HG03064 (cell line): Measurements from ENCODE around the gene CELF5.
"Not testable (repeated sequence)": the region's sequence is repeated elsewhere in the genome, so short reads cannot be mapped to it uniquely, and the experiment has no call there.

Experiments
- ATAC-seq: cut with Tn5 transposase; IDR thresholded peaks from one replicate; pipeline ENCODE4 v1.9.1; 2021; ENCODE audit warnings: low read depth; ENCODE audit not compliant: unreplicated experiment

Gene CELF5

GRCh38 chr19:3206216-3206953 lies 18.1 kb upstream of the CELF5 start:
- ATAC-seq, result no peak

GRCh38 chr19:3207461-3208242 lies 16.8 kb upstream of the CELF5 start:
- ATAC-seq, result no peak

DNA sequence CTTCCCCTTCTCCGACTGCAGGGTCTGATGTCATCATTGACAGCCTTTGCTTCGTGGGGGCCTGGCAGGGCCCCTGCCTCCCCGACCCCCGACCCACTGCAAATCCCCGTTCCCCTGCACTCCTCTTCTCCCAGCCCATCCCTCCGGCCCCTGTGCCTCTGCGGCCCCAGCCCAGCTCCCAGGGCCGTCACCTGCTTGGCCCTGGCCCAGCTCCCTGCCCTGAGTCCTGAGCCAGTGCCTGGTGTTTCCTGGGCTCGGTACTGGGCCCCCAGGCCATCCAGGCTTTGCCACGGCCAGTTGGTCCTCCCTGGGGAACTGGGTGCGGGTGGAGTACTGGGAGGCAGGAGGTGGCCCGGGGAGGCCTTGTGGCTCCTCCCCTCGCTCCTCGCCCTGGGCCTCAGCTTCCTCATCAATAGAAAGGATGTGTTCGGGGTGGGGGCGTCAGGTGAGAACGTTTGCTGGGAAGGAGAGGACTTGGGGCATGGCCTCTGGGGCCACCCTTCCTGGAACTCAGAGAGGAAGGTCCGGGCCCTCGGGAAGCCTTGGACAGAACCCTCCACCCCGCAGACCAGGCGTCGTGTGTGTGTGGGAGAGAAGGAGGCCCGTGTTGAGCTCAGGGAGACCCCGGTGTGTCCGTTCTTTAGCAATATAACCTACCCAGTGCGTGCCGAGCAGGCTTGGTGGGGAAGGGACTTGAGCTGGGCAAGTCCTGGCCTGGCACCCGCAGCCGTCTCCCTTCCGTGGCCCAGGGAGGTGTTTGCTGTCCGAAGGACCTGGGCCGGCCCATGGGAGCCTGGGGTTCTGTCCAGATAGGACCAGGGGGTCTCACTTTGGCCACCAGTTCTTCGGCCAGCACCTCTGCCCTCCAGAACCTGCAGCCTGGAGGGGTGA lies 15.9 kb upstream of the CELF5 start:
- ATAC-seq, result no peak

DNA sequence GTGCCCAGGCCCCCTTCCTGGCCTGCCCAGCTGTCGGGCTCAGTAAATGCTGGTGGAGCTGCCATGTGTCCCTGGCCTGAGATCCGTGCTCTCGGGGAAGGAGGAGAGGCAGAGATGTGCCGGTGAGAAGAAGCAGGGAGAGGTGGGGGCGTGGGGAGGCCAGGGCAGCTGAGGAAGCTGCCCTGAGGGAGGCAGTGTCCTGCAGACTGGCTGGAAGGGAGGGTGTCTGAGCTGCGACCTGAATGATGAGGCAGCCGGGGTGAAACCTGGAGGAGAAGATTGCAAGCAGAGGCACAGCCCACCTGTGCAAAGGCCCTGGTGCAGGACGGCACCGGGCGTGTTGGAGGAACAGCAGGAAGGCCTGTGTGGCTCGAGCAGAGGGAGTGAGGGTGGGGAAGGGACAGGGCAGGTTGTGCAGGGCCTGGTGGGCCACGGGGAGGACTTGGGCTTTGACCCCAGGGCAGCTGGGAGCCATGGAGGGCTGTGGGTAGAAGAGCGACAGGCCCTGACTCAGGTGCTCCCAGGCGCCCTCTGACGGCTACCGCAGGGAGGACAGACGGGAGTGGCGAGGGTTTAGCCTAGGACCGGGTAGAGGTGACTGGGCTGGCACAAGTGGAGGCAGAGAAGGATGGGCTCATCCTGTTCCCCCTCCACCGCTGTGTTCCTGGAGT lies 14.0 kb upstream of the CELF5 start:
- ATAC-seq, result no peak

DNA sequence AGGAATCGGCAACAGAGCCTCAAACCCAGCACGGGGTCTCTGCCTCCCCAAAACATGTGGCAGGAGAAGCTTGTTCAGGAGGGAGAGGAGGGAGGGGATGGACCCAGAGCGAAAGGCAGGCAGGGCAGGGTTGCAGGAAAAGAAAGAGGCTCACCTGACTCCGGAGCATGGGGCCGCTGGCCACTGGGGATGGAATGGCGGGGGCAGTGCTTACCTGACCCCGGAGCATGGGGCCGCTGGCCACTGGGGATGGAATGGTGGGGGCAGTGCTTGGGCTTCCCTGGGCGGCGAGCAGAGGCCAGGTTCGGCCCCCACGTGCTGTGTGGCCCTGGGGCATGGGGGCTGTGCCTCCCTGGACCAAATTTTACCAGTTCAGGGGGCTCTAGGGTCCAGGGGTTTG lies 13.3 kb upstream of the CELF5 start:
- ATAC-seq, result no peak

DNA sequence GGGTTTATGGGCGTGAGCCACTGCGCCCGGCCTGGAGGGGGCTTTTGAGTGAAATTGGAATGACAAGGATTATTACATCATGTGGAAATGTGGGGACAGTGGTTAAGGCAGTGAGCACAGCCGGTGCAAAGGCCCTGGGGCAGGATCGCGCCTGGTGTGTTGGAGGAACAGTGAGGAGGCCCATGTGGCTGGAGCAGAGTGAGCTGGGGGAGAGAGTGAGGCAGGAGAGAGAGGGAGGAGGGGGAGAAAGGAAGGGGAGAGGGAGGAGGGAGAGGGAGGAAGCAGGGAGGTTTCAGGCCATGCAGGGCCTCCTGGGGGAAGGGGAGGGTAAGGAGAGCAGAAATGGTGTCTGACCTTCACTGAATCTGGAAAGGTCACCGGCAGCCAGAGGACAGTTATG lies 11.3 kb upstream of the CELF5 start:
- ATAC-seq, result no peak

GRCh38 chr19:3216874-3217273 lies 7.6 kb upstream of the CELF5 start:
- ATAC-seq, result no peak

DNA sequence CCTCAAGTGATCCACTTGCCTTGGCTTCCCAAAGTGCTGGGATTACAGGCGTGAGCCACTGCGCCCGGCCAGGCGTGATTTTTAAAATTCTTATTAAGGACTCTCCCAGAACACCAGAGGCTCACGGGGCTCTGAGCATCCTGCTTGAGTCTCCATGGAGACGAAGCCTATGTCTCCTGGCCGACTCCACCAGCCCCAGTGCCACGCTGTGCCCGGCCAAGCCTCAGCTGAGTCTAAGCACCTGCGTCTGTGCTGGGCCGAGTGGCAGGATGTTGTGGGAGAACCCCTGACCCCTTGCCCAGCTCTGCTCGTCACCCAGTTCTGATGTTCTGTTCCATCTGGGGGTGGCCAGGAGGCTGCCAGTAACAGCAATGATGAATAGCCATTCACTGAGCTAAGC lies 3.9 kb upstream of the CELF5 start:
- no peak for ATAC-seq

DNA sequence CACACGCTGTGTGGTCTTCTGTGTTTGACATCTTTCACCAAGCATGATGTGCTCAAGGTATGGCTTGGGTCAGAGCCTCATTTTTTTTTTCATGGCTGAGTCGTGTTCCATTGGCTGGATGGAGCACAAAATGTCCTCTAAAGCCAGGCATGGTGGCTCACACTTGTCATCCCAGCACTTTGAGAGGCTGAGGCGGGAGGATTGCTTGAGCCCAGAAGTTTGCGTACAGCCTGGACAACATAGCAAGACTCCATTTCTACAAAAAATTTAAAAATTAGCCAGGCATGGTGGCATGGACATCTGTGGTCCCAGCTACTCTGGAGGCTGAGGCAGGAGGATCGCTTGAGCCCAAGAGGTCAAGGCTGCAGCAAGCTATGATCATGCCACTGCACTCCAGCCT lies 2.9 kb upstream of the CELF5 start:
- ATAC-seq, result not testable (repeated sequence)

GRCh38 chr19:3222709-3223108 lies 1.8 kb upstream of the CELF5 start:
- ATAC-seq, result no peak

DNA sequence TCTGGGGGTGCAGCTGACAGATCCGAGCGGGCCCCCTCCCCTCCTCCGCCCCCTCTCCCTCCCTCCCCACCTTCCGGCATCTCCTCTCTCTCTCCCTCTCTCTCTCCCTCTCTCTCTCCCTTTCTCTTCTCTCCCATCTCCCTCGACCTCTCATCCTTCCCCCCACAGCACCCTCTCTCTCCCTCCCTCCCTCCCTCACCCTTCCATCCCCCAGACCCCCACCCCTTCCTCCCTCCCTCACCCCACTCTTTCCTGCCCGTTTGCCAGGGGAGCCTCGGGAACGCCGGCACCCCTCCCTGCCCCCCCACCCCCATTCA lies 666 bp downstream of the CELF5 start:
- ATAC-seq, result no peak

DNA sequence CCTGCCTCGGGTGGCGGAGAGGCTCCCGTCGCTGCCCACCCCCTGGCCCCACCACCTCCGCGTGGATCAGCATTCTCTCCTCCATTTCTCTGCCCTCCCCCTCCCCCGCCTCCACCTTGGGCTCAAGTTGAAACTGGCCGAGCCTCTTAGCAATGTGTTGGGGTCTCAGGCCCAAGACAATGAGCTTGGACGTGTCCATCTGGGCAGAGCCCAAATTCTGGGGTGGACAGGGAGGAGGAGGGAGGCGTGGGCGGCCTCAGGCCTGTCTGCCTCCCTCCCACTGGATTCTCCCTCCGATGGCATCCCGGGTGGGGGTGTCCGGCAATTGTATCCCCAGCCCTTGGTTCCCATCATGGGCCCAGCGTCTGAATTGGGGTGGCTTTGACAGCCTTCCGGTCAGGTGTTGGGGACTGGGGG lies 1.2 kb downstream of the CELF5 start:
- ATAC-seq, result no peak

- ATAC-seq, result no peak
Observed at GRCh38 chr19:3227054-3227626, 2.7 kb downstream of the CELF5 start.

DNA sequence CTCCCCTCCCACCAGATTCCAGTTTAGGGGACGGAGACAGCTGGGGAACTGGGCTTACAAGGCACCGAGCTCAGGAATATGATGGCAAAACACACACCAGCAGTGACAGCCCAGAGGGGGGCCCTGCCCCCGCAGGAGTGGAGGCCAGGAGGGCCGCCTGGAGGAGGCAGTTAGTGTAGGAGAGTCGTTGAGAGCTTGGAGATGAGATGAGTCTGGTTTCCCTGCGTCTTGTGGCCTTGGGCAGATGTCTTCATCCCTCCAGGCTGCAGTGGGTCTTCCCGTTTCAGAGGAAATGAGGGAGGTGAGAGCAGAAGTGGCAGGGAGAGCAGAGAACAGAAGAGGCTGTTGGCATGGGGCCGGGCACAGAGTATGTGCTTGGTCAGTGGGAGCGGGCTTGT lies 4.9 kb downstream of the CELF5 start:
- no peak for ATAC-seq

DNA sequence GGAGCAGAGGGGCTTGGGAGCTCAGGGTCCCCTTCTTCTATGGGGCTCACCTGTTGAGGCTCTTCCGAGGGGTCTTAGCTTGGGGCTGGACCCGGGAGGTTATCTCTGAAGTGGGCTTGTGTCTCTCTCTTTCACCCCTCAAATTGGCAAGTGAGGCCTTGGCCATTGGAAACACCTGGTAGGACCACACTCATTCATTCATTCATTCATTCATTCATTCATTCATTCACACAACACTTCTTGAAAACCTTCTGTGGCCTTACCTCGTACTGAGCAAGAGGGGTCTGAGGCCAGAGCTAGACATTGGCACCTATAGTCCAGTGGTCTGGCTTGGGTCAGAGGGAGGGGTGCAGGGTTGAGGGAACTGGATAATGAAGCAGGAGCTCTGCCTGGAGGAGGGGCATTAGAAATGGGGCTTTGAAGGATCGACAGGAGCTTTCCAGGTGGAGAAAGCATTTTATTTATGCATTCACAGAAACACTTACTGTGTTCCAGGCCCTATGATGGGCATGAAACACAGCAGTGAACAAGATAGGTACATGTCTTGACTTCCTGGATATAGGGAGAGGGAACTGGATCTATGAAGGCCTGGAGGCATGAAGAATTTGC lies 5.5 kb downstream of the CELF5 start:
- no peak for ATAC-seq

GRCh38 chr19:3231288-3231687 lies 6.8 kb downstream of the CELF5 start:
- ATAC-seq, result no peak

GRCh38 chr19:3233116-3233515 lies 8.7 kb downstream of the CELF5 start:
- no peak for ATAC-seq

DNA sequence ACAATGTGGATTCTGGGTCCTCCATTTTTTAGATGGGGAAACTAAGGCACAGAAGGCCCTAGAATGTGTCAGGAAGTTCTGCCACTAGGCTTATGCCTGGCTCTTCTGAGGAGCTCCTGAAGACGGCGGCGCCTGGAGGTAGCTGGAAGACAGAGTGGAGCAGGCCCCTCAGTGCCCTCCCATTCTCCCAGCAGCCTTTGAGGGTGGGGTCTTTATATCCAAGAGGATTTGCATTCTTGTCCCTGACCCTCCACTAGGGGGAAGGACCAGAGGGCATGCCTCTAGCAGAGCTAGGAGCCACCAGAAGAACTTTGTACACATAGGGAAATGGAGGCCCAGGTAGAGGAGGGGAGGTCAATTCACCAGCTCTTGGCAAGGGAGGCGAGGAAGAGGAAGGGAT lies 9.4 kb downstream of the CELF5 start:
- no peak for ATAC-seq

DNA sequence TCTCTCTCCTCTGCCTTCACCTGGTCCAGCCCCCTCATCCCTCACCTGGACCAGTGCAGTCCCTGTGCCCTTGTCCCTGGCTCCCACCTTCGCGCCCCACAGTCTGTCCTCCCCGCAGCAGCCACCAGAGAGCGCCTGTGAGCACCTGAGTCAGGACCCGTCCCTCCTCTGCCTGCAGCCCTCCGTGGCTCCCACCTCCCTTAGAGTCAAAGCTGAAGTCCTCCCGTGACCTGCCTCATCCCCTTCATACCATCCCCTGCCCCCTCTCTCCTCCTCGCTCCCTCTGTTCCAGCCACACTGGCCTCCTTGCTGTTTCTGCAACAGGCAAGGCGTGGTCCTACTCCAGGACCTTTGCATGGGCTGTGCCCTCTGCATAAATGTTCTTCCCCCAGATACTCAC lies 10.3 kb downstream of the CELF5 start:
- no peak for ATAC-seq

DNA sequence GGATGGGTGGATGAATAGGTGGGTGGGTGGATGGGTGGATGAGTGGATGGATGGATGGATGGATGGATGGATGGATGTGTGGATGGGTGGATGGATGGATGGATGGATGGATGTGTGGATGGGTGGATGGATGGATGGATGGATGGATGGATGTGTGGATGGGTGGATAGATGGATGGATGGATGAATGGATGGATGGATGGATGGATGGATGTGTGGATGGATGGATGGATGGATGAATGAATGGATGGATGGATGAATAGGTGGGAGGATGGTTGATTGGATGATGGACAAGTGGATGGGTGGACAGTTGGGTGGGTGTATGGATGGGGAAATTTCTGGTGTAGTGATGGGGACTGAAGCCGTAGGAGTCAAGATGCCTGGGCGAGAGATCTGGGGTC lies 11.1 kb downstream of the CELF5 start:
- not testable (repeated sequence) for ATAC-seq
